Epithelial cell of esophagus (primary cell): ENCODE measurements around the gene HMG20B.

Experiments
- DNase-seq: peaks from one replicate; pipeline ENCODE4 v3.0.0; 2010; ENCODE audit warnings: low read depth
- H3K4me3 ChIP-seq: 2 replicates; pipeline ENCODE4 v1.5.1; 2011; ENCODE audit warnings: mild to moderate bottlenecking, low read length, control low read depth
- TF ChIP-seq, protein P1 (sequence below): IDR thresholded peaks from 2 replicates; pipeline ENCODE4 v1.5.1; 2011; ENCODE audit warnings: low read depth, mild to moderate bottlenecking, low read length, control low read depth, inconsistent platforms; ENCODE audit not compliant: insufficient read depth; ENCODE audit errors: missing control alignments

HMG20B gene

DNA sequence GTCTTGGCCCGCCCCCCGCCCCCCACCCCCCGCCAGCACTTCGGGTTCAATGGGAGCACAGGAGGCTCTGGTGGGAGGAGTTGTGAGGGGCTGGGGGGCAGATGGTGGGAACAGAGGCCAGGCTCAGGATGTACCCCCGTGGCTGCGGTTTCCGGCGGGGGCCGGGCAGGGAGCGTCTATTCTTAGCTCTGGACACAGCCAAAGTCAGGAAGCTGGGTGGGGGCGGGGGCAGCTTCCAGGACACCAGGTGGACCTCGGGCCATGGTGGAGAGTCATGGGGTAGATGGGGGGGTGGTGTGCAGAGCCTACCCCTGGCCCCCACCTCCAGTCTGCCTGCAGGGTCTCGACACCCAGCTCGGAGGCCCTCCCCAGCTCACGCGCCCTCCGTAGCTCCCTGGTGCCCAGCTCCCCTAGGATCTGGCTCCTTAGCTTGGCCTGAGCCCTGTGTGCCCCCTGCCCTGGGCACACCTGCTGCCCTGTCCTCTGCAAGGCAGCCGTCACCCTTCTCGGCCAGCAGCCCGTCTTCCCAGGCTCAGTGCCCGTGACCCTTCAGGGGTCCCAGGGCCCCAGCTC lies 36.1 kb downstream of the HMG20B start:
- DNase-seq = no peak
- no peak overlapping the region for H3K4me3 ChIP-seq
- TF ChIP-seq, protein P1, sequence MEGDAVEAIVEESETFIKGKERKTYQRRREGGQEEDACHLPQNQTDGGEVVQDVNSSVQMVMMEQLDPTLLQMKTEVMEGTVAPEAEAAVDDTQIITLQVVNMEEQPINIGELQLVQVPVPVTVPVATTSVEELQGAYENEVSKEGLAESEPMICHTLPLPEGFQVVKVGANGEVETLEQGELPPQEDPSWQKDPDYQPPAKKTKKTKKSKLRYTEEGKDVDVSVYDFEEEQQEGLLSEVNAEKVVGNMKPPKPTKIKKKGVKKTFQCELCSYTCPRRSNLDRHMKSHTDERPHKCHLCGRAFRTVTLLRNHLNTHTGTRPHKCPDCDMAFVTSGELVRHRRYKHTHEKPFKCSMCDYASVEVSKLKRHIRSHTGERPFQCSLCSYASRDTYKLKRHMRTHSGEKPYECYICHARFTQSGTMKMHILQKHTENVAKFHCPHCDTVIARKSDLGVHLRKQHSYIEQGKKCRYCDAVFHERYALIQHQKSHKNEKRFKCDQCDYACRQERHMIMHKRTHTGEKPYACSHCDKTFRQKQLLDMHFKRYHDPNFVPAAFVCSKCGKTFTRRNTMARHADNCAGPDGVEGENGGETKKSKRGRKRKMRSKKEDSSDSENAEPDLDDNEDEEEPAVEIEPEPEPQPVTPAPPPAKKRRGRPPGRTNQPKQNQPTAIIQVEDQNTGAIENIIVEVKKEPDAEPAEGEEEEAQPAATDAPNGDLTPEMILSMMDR = no peak

GRCh38 chr19:3609779-3610719 lies 37.3 kb downstream of the HMG20B start:
- no peak for DNase-seq
- TF ChIP-seq, protein P1 = no peak
- no peak overlapping the region for H3K4me3 ChIP-seq

GRCh38 chr19:3610745-3611717 lies 38.3 kb downstream of the HMG20B start:
- H3K4me3 ChIP-seq = no peak overlapping the region

DNA sequence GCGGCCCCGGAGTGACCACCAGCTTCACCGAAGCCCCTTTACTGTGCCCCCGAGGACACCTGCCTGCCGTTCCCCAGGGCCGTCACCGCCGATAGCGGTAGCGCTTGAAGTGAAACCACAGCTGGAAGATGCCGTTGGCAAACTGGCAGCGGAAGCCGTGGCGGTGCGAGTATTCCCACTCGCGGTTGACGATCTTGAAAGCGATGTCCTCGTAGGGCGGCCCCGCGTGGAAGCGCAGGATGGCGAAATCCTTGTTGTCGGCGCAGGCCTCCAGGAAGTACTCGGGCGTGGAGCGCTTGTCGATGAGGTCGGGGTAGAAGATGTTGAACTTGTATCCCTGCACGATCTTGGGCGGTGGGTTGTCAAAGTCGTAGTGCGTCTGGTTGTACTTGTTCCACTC lies 39.1 kb downstream of the HMG20B start:
- H3K4me3 ChIP-seq = no peak overlapping the region
- no peak for DNase-seq

More at GRCh38 chr19:3610745-3611717, 38.3 kb downstream of the HMG20B start:
- TF ChIP-seq, protein P1 = no peak
- no peak for DNase-seq

GRCh38 chr19:3612330-3612729 lies 39.6 kb downstream of the HMG20B start:
- H3K4me3 ChIP-seq = no peak overlapping the region
- TF ChIP-seq, protein P1 = no peak
- no peak for DNase-seq

More for the DNA sequence above, 39.1 kb downstream of the HMG20B start:
- TF ChIP-seq, protein P1 = no peak

- TF ChIP-seq, protein P1 = no peak
- no peak for DNase-seq
- no peak overlapping the region for H3K4me3 ChIP-seq
Measured at GRCh38 chr19:3612901-3613741, 40.4 kb downstream of the HMG20B start.
